Trophoblast cell (in vitro differentiated cells and primary cell): Measurements from ENCODE around the gene SREK1.
A peak's percentile ranks its signal among the peaks of the same experiment; 100 is the strongest.

Source experiments
- DNase-seq, 2 donors: peaks; one replicate each; pipeline ENCODE4 v3.0.0-alpha.2; 2016
- H2AFZ ChIP-seq: 2 replicates; pipeline ENCODE4 v1.6.1; 2013; ENCODE audit warnings: low read length, moderate library complexity, mild to moderate bottlenecking; ENCODE audit not compliant: insufficient read depth, poor library complexity
- H2AK5ac ChIP-seq: 2 replicates; pipeline ENCODE4 v1.6.1; 2013; ENCODE audit warnings: mild to moderate bottlenecking, low read length
- H2BK120ac ChIP-seq: 2 replicates; pipeline ENCODE4 v1.6.1; 2013; ENCODE audit warnings: low read length, mild to moderate bottlenecking, moderate library complexity; ENCODE audit not compliant: insufficient read depth, poor library complexity
- H2BK12ac ChIP-seq: 2 replicates; pipeline ENCODE4 v1.6.1; 2013; ENCODE audit warnings: mild to moderate bottlenecking, low read length, moderate library complexity
- H2BK5ac ChIP-seq: 2 replicates; pipeline ENCODE4 v1.6.1; 2013; ENCODE audit warnings: low read length, low read depth, moderate library complexity, mild to moderate bottlenecking; ENCODE audit not compliant: poor library complexity
- H3K14ac ChIP-seq: 2 replicates; pipeline ENCODE4 v1.6.1; 2013; ENCODE audit warnings: mild to moderate bottlenecking, low read length
- H3K18ac ChIP-seq: 2 replicates; pipeline ENCODE4 v1.6.1; 2013; ENCODE audit warnings: mild to moderate bottlenecking, low read length
- H3K23ac ChIP-seq: 2 replicates; pipeline ENCODE4 v1.6.1; 2013; ENCODE audit warnings: low read length
- H3K27ac ChIP-seq: 2 replicates; pipeline ENCODE4 v1.5.1; 2013; ENCODE audit warnings: low read depth, mild to moderate bottlenecking, inconsistent platforms, low read length, moderate library complexity
- H3K27me3 ChIP-seq: 2 replicates; pipeline ENCODE4 v1.6.1; 2013; ENCODE audit warnings: inconsistent platforms, mild to moderate bottlenecking, low read length, moderate library complexity; ENCODE audit not compliant: insufficient read depth
- H3K36me3 ChIP-seq, 2 experiments: 1 replicate in 1 of 2; 2 replicates in 1 of 2; pipeline ENCODE4 v1.6.1; 2013; ENCODE audit warnings: low read length in 2 of 2, mild to moderate bottlenecking in 2 of 2, moderate library complexity in 1 of 2; ENCODE audit not compliant: insufficient read depth in 2 of 2, control insufficient read depth in 1 of 2
- H3K4ac ChIP-seq: 2 replicates; pipeline ENCODE4 v1.6.1; 2013; ENCODE audit warnings: low read depth, mild to moderate bottlenecking, low read length, moderate library complexity
- H3K4me1 ChIP-seq, 2 experiments: 1 replicate in 1 of 2; 2 replicates in 1 of 2; pipeline ENCODE4 v1.6.1; 2013; ENCODE audit warnings: low read length in 2 of 2, mild to moderate bottlenecking in 2 of 2, moderate library complexity in 1 of 2; ENCODE audit not compliant: insufficient read depth in 2 of 2, control insufficient read depth in 1 of 2
- H3K4me2 ChIP-seq: 2 replicates; pipeline ENCODE4 v1.6.1; 2013; ENCODE audit warnings: inconsistent platforms, mild to moderate bottlenecking, low read length, moderate library complexity
- H3K4me3 ChIP-seq: 2 replicates; pipeline ENCODE4 v1.5.1; 2013; ENCODE audit warnings: mild to moderate bottlenecking, low read depth, low read length, inconsistent platforms
- H3K79me1 ChIP-seq: one replicate; pipeline ENCODE4 v1.6.1; 2013; ENCODE audit warnings: low read length
- H3K79me2 ChIP-seq: 2 replicates; pipeline ENCODE4 v1.6.1; 2013; ENCODE audit warnings: low read length, mild to moderate bottlenecking; ENCODE audit not compliant: control insufficient read depth, insufficient read depth, poor library complexity
- H3K9ac ChIP-seq: 2 replicates; pipeline ENCODE4 v1.6.1; 2013; ENCODE audit warnings: mild to moderate bottlenecking, low read length
- H3K9me3 ChIP-seq: 2 replicates; pipeline ENCODE4 v1.6.1; 2013; ENCODE audit warnings: low read depth, mild to moderate bottlenecking, control low read depth, inconsistent platforms, low read length; ENCODE audit not compliant: insufficient read depth
- H4K12ac ChIP-seq: 2 replicates; pipeline ENCODE4 v1.6.1; 2013; ENCODE audit warnings: low read depth, mild to moderate bottlenecking, low read length, moderate library complexity
- H4K8ac ChIP-seq: 2 replicates; pipeline ENCODE4 v1.6.1; 2013; ENCODE audit warnings: low read depth, mild to moderate bottlenecking, low read length, moderate library complexity
- H4K91ac ChIP-seq: one replicate; pipeline ENCODE4 v1.6.1; 2013; ENCODE audit warnings: low read depth, mild to moderate bottlenecking, low read length, moderate library complexity
- WGBS: extraction: QIAGEN DNeasy Blood & Tissue Kit; methylation state at CpG from one replicate; pipeline ENCODE4 v1.1.7; 2013; ENCODE audit warnings: missing lambda C conversion rate; ENCODE audit not compliant: insufficient read length, insufficient coverage; ENCODE audit errors: extremely low coverage; 5-methylcytosine and 5-hydroxymethylcytosine counted together

The SREK1 gene

DNA sequence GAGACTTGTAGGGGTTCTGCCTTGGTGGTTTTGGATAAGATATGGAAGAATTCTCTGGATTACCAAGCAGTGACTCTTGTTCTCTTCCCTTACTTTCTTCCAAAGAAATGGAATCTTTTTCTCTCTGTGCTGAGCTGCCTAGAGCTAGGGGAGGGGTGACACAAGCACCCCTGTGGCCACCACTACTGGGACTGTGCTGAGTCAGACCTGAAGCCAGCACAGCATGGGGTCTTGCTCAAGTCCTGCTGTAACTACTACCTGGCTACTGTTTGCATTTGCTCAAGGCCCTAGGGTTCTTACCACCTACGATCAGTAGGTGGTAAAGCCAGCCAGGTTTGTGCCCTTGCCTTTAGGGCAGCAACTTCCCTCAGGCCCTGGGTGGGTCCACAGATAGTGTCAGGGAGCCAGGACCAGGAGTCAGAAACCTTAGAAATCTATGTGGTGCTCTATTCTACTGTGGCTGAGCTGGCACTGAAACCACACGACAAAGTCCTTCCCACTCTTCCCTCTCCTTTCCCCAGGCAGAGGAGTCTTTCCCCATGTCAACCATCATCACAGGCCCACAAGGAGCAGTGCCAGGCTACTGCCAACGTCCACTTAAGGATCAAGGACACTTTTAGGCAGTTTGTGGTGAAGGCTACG lies 53.8 kb downstream of the SREK1 start:
- Histone ChIP-seq H2BK12ac (no peak overlapping the region), H3K36me3 (no peaks in the 10 kb centered on the region), H3K4me3 (no peak overlapping the region), H3K79me2 (no peaks in the 10 kb centered on the region), H3K9me3 (no peaks in the 10 kb centered on the region), H3K23ac (no peak overlapping the region), H3K79me1 (no peaks in the 10 kb centered on the region), H3K9ac (no peak overlapping the region), H3K14ac (no peak overlapping the region), H2AK5ac (no peak overlapping the region), H3K27me3 (no peaks in the 10 kb centered on the region), H4K91ac (no peak overlapping the region), H3K4me2 (no peak overlapping the region), H3K18ac (no peak overlapping the region), H2AFZ (no peak overlapping the region), H3K4ac (no peak overlapping the region), H2BK5ac (no peak overlapping the region), H4K12ac (no peak overlapping the region), H3K4me1 (no peaks in the 10 kb centered on the region), H4K8ac (no peak overlapping the region), H2BK120ac (no peak overlapping the region), H3K27ac (no peak overlapping the region)
- peak in 1 of 2 donors; percentile 8 for DNase-seq
- WGBS = no CpG with 5 or more reads among the region's 4 CpGs

DNA sequence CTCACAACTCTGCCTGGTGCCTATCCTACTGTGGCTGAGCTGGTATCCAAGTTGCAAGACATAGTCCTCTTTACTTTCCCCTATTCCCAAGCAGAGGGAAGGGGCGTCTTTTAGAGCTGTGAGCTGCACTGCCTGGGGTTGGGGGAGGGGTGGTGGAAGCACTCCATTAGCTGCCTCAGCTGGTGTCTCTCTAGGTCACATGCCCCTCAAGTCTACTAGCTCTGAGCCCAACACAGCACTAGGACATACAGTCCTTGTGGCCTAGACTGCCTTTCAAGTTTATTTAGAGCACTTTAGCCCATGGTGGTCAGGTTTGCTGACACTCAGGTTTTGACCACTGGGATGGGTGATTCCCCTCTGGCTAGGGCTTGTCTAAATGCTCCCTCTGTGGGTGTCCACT lies 54.7 kb downstream of the SREK1 start:
- WGBS = no CpG with 5 or more reads among the region's 1 CpG
- Histone ChIP-seq H3K9me3 (no peaks in the 10 kb centered on the region), H3K79me2 (no peaks in the 10 kb centered on the region), H2AFZ (no peak overlapping the region), H3K4me2 (no peak overlapping the region), H3K4me3 (no peak overlapping the region), H4K8ac (no peak overlapping the region), H3K18ac (no peak overlapping the region), H2AK5ac (no peak overlapping the region), H3K14ac (no peak overlapping the region), H3K4ac (no peak overlapping the region), H3K27me3 (no peaks in the 10 kb centered on the region), H3K4me1 (no peaks in the 10 kb centered on the region), H4K91ac (no peak overlapping the region), H3K36me3 (no peaks in the 10 kb centered on the region), H3K9ac (no peak overlapping the region), H2BK12ac (no peak overlapping the region), H2BK120ac (no peak overlapping the region), H3K27ac (no peak overlapping the region), H3K23ac (no peak overlapping the region), H4K12ac (no peak overlapping the region), H3K79me1 (no peaks in the 10 kb centered on the region), H2BK5ac (no peak overlapping the region)
- no peak for DNase-seq

DNA sequence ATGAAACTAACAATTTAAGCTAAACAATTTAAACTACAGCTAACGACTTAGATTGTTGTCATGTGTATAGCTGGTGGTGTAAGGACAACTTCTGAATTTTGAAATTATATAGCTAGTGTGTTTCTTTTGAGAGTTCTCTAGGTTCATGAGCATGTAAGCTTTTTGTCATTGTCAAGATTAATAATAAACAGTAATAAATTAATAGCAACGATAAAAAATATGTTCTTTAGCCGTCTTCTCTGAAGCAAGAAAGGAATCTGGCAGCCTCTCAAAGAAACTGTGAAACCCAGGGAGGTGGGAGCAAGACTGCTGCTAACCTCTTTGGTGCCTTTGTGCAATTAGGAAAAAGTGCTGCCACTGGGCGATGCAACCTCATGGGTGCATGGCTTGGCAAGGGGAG lies 59.4 kb downstream of the SREK1 start:
- Histone ChIP-seq H3K23ac (no peak overlapping the region), H3K9me3 (no peaks in the 10 kb centered on the region), H3K9ac (no peak overlapping the region), H3K79me1 (no peaks in the 10 kb centered on the region), H3K4me3 (no peak overlapping the region), H2AK5ac (no peak overlapping the region), H3K79me2 (no peaks in the 10 kb centered on the region), H3K18ac (no peak overlapping the region), H3K27ac (no peak overlapping the region), H4K91ac (no peak overlapping the region), H3K4me2 (no peak overlapping the region), H4K8ac (no peak overlapping the region), H3K36me3 (no peaks in the 10 kb centered on the region), H3K4ac (no peak overlapping the region), H3K4me1 (peaks cover 0 to 2% of the 10 kb centered on the region in 2 experiments), H2BK12ac (no peak overlapping the region), H4K12ac (no peak overlapping the region), H3K14ac (no peak overlapping the region), H2BK5ac (no peak overlapping the region), H2BK120ac (no peak overlapping the region), H2AFZ (no peak overlapping the region), H3K27me3 (no peaks in the 10 kb centered on the region)
- WGBS = no CpG with 5 or more reads among the region's 4 CpGs
- no peak for DNase-seq

DNA sequence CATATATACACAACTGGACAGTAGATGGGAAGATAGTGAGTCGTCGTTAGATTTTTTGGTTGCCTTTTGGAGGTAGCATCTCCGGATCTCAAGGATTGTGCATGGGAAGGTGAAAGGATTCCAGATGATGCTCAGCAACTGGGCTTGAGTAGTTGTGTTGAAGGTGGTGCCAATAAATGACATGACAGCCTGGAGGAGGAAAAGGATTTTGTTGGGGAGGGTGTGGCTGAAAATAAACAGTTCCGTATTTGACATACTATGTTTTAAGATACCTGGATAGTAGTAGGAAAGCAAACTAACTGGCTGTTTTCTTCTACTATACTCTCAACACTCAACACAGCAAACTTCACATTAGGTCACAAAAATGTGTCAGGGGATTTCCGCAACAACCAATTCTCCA lies 62.4 kb downstream of the SREK1 start:
- H4K8ac ChIP-seq = no peak overlapping the region

More for the DNA sequence above, 62.4 kb downstream of the SREK1 start:
- Histone ChIP-seq H3K79me1 (no peaks in the 10 kb centered on the region), H3K23ac (no peak overlapping the region), H2AK5ac (no peak overlapping the region), H3K27me3 (no peaks in the 10 kb centered on the region), H3K9ac (no peak overlapping the region), H4K91ac (no peak overlapping the region), H2AFZ (no peak overlapping the region), H2BK120ac (no peak overlapping the region), H3K4me2 (no peak overlapping the region), H3K79me2 (no peaks in the 10 kb centered on the region), H3K4me1 (peaks cover 4 to 14% of the 10 kb centered on the region in 2 experiments), H3K9me3 (no peaks in the 10 kb centered on the region), H2BK5ac (no peak overlapping the region), H3K4ac (no peak overlapping the region), H3K14ac (no peak overlapping the region), H4K12ac (no peak overlapping the region), H3K27ac (no peak overlapping the region), H2BK12ac (no peak overlapping the region), H3K18ac (no peak overlapping the region), H3K36me3 (no peaks in the 10 kb centered on the region), H3K4me3 (no peak overlapping the region)
- WGBS = no CpG with 5 or more reads among the region's 5 CpGs
- DNase-seq = no peak
